HG03196 (cell line): ENCODE measurements around the gene MAFG.
A peak's percentile ranks its signal among the peaks of the same experiment; 100 is the strongest.

Source experiments
- ATAC-seq: cut with Tn5 transposase; IDR thresholded peaks from one replicate; pipeline ENCODE4 v1.9.1; 2021; ENCODE audit not compliant: unreplicated experiment

Gene MAFG

GRCh38 chr17:81898029-81898866 is 29.3 kb downstream of the MAFG start:
- ATAC-seq, result no peak

GRCh38 chr17:81895400-81895799 is 32.1 kb downstream of the MAFG start:
- ATAC-seq, result no peak

- no peak for ATAC-seq
These were observed 36.3 kb downstream of the MAFG start for GRCh38 chr17:81891303-81891552.

- ATAC-seq, result peak; percentile 16
These were observed 36.9 kb downstream of the MAFG start for GRCh38 chr17:81890447-81891302.

GRCh38 chr17:81889602-81890001 is 37.9 kb downstream of the MAFG start:
- ATAC-seq, result no peak

- ATAC-seq, result no peak
These were observed 38.4 kb downstream of the MAFG start for GRCh38 chr17:81888988-81889595.

GRCh38 chr17:81888105-81888987 is 39.2 kb downstream of the MAFG start:
- ATAC-seq, result no peak

- ATAC-seq, result no peak
These were observed 41.5 kb downstream of the MAFG start for GRCh38 chr17:81885869-81886548.

GRCh38 chr17:81885454-81885853 is 42.1 kb downstream of the MAFG start:
- ATAC-seq, result no peak

- no peak for ATAC-seq
These were observed 42.6 kb downstream of the MAFG start for GRCh38 chr17:81884968-81885367.

- ATAC-seq, result no peak
These were observed 43.0 kb downstream of the MAFG start for GRCh38 chr17:81884520-81884919.

- ATAC-seq, result no peak
These were observed 48.4 kb downstream of the MAFG start for GRCh38 chr17:81879121-81879520.

GRCh38 chr17:81878294-81878693 is 49.2 kb downstream of the MAFG start:
- no peak for ATAC-seq

GRCh38 chr17:81877569-81877968 is 50.0 kb downstream of the MAFG start:
- no peak for ATAC-seq

GRCh38 chr17:81871387-81872230 is 55.9 kb downstream of the MAFG start:
- peak; percentile 45 for ATAC-seq

GRCh38 chr17:81870981-81871386 is 56.6 kb downstream of the MAFG start, which contains the start of gene ARHGDIA:
Gene ARHGDIA, minus strand, starts transcription at chr17:81871337. Its CDS starts 1,407 bp downstream, at chr17:81869930.
- ATAC-seq, result peak; percentile 15

GRCh38 chr17:81870131-81870980 is 57.2 kb downstream of the MAFG start:
- ATAC-seq, result peak; percentile 11
